ENCODE data around the gene BMP8B.

BMP8B gene

GRCh38 chr1:39755965-39756659, 32.6 kb downstream of the BMP8B start:
- no peak for DNase-seq

GRCh38 chr1:39754906-39755504, 33.7 kb downstream of the BMP8B start:
- no peak for DNase-seq

- no peak for DNase-seq
These were observed 34.6 kb downstream of the BMP8B start for GRCh38 chr1:39754026-39754570.

- DNase-seq, result no peak
These were observed 35.3 kb downstream of the BMP8B start for GRCh38 chr1:39753132-39754025.

GRCh38 chr1:39752703-39753102, 36.0 kb downstream of the BMP8B start:
- DNase-seq, result no peak

GRCh38 chr1:39751595-39751994, 37.1 kb downstream of the BMP8B start:
- DNase-seq, result no peak

- DNase-seq, result no peak
These were observed 43.5 kb downstream of the BMP8B start for GRCh38 chr1:39745016-39745670.

GRCh38 chr1:39738622-39739366, 49.9 kb downstream of the BMP8B start, which contains the start of gene PPIE:
TSS of gene PPIE (plus strand) at chr1:39738882. CDS start at chr1:39738901, 19 bp downstream.
- peak; percentile 60 for DNase-seq

- no peak for DNase-seq
These were observed 51.0 kb downstream of the BMP8B start for GRCh38 chr1:39737546-39738169.

- no peak for DNase-seq
These were observed 52.9 kb downstream of the BMP8B start for GRCh38 chr1:39735731-39736130.

- no peak for DNase-seq
These were observed 55.5 kb downstream of the BMP8B start for GRCh38 chr1:39733161-39733560.

GRCh38 chr1:39732730-39733129, 55.9 kb downstream of the BMP8B start:
- DNase-seq, result no peak

- no peak for DNase-seq
These were observed 58.8 kb downstream of the BMP8B start for GRCh38 chr1:39729842-39730241.

GRCh38 chr1:39729030-39729429, 59.6 kb downstream of the BMP8B start:
- DNase-seq, result no peak

GRCh38 chr1:39727932-39728317, 60.7 kb downstream of the BMP8B start:
- no peak for DNase-seq

GRCh38 chr1:39727221-39727931, 61.3 kb downstream of the BMP8B start:
- no peak for DNase-seq

- no peak for DNase-seq
These were observed 62.1 kb downstream of the BMP8B start for GRCh38 chr1:39726600-39726999.

GRCh38 chr1:39722495-39722894, 66.2 kb downstream of the BMP8B start:
- DNase-seq, result no peak

GRCh38 chr1:39721664-39722063, 67.0 kb downstream of the BMP8B start:
- DNase-seq, result no peak

- DNase-seq, result no peak
These were observed 68.3 kb downstream of the BMP8B start for GRCh38 chr1:39720094-39720999.
